Astrocyte (in vitro differentiated cells and primary cell): ENCODE data around the gene APOA1. TPM values are rescaled to one million over a fixed set of nuclear protein-coding genes. Genes with fewer than 3 reads are reported as not detected.
A peak's percentile ranks its signal among the peaks of the same experiment; 100 is the strongest.

Experiments
- DNase-seq: peaks from one replicate; pipeline ENCODE4 v3.0.0-alpha.2; 2010; ENCODE audit warnings: low read depth
- FAIRE-seq: peaks from 2 replicates; lab custom pipeline; 2011; peaks lifted over from hg19 to GRCh38; lab: Jason Lieb, UNC
- H2AFZ ChIP-seq: 2 replicates; pipeline ENCODE4 v1.6.0; 2012; ENCODE audit warnings: low read depth, low read length, inconsistent platforms
- H3K27ac ChIP-seq: 2 replicates; pipeline ENCODE4 v1.5.1; 2011; ENCODE audit warnings: low read depth, low read length, inconsistent platforms
- H3K27me3 ChIP-seq: 2 replicates; pipeline ENCODE4 v1.6.0; 2011; ENCODE audit warnings: low read length, inconsistent platforms; ENCODE audit not compliant: insufficient read depth
- H3K36me3 ChIP-seq: 2 replicates; pipeline ENCODE4 v1.5.1; 2011; ENCODE audit warnings: low read length, inconsistent platforms; ENCODE audit not compliant: insufficient read depth
- H3K4me1 ChIP-seq: 2 replicates; pipeline ENCODE4 v1.5.1; 2011; ENCODE audit warnings: low read length, inconsistent platforms; ENCODE audit not compliant: insufficient read depth
- H3K4me2 ChIP-seq: 2 replicates; pipeline ENCODE4 v1.6.0; 2012; ENCODE audit warnings: low read length, inconsistent platforms
- H3K4me3 ChIP-seq: 2 replicates; pipeline ENCODE4 v1.5.1; 2011; ENCODE audit warnings: low read depth, mild to moderate bottlenecking, low read length, inconsistent platforms; ENCODE audit not compliant: insufficient read depth
- H3K79me2 ChIP-seq: 2 replicates; pipeline ENCODE4 v1.6.0; 2012; ENCODE audit warnings: mild to moderate bottlenecking, low read length, inconsistent platforms; ENCODE audit not compliant: insufficient read depth
- H3K9ac ChIP-seq: 2 replicates; pipeline ENCODE4 v1.6.0; 2012; ENCODE audit warnings: mild to moderate bottlenecking, low read length, inconsistent platforms
- H3K9me3 ChIP-seq: 2 replicates; pipeline ENCODE4 v1.5.1; 2012; ENCODE audit warnings: low read depth, mild to moderate bottlenecking, low read length, inconsistent platforms; ENCODE audit not compliant: insufficient read depth
- H4K20me1 ChIP-seq: 2 replicates; pipeline ENCODE4 v1.6.0; 2012; ENCODE audit warnings: low read length, inconsistent platforms; ENCODE audit not compliant: insufficient read depth
- H3K27ac Mint-ChIP-seq: one replicate; pipeline ENCODE4 v1.8.0; 2021; ENCODE audit warnings: mild to moderate bottlenecking, mixed read lengths; ENCODE audit not compliant: unreplicated experiment
- H3K27me3 Mint-ChIP-seq: one replicate; pipeline ENCODE4 v1.8.0; 2021; ENCODE audit warnings: low read depth, mixed read lengths; ENCODE audit not compliant: unreplicated experiment
- H3K36me3 Mint-ChIP-seq: one replicate; pipeline ENCODE4 v1.8.0; 2021; ENCODE audit warnings: low read depth, mixed read lengths; ENCODE audit not compliant: unreplicated experiment
- H3K4me1 Mint-ChIP-seq: one replicate; pipeline ENCODE4 v1.8.0; 2021; ENCODE audit warnings: low read depth, mixed read lengths; ENCODE audit not compliant: unreplicated experiment
- H3K4me3 Mint-ChIP-seq: one replicate; pipeline ENCODE4 v1.8.0; 2021; ENCODE audit warnings: mild to moderate bottlenecking, moderate library complexity, mixed read lengths; ENCODE audit not compliant: unreplicated experiment
- H3K9me3 Mint-ChIP-seq: one replicate; pipeline ENCODE4 v1.8.0; 2021; ENCODE audit warnings: mild to moderate bottlenecking, mixed read lengths; ENCODE audit not compliant: unreplicated experiment
- EZH2 ChIP-seq: IDR thresholded peaks from 2 replicates; pipeline ENCODE4 v1.6.1; 2012; ENCODE audit warnings: mild to moderate bottlenecking, low read length, inconsistent platforms; ENCODE audit not compliant: insufficient read depth
- total RNA-seq: library from RNA; stranded (reverse); gene quantifications from 2 replicates; pipeline ENCODE4 v1.2.1, GENCODE V29; 2021
- TF ChIP-seq, protein P1 (sequence below): IDR thresholded peaks from 2 replicates; pipeline ENCODE4 v1.5.1; 2011; ENCODE audit warnings: low read depth, mild to moderate bottlenecking, inconsistent platforms, low read length, moderate library complexity; ENCODE audit not compliant: insufficient read depth

Gene APOA1
- total RNA-seq, 1 donor from 2014 or later: 6.0 TPM

DNA sequence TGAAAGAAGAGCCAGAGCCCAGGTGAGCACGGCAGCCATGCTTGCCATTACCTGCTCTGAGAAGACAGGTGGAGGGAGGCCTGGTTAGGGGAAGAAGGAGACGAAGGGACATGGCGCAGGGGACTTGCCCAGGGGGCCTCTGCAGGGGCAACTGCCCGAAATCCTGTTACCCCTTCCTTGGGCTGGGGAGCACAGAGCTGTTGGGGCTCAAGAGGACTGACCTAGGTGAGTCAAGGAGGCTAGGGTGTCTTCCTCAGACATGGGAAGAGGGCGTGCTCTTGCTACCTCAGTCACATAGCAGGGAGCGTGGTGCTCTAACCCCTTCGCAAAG, 45.6 kb downstream of the APOA1 start, which contains the start of gene APOA5:
TSS of gene APOA5 (minus strand) at position 67 of the 331 bp plus-strand sequence. CDS start at position 48, 19 bp downstream.
- Mint-ChIP-seq H3K4me1 (peaks cover 17% of the 10 kb centered on the region), H3K9me3 (no peaks in the 10 kb centered on the region), H3K27ac (no peak within 1 kb of the TSS), H3K4me3 (no peak within 1 kb of the TSS), H3K36me3 (peaks cover 4% of the 10 kb centered on the region), H3K27me3 (peaks cover 13% of the 10 kb centered on the region)
- peaks cover 27% of the 10 kb centered on the region for H3K4me1 ChIP-seq
- no peak within 1 kb of the TSS for H3K4me3 ChIP-seq
- no peak for FAIRE-seq
- no peak within 1 kb of the TSS for H3K27ac ChIP-seq
- H3K9me3 ChIP-seq: no peaks in the 10 kb centered on the region
- no peak for TF ChIP-seq EZH2
- TF ChIP-seq, protein P1, sequence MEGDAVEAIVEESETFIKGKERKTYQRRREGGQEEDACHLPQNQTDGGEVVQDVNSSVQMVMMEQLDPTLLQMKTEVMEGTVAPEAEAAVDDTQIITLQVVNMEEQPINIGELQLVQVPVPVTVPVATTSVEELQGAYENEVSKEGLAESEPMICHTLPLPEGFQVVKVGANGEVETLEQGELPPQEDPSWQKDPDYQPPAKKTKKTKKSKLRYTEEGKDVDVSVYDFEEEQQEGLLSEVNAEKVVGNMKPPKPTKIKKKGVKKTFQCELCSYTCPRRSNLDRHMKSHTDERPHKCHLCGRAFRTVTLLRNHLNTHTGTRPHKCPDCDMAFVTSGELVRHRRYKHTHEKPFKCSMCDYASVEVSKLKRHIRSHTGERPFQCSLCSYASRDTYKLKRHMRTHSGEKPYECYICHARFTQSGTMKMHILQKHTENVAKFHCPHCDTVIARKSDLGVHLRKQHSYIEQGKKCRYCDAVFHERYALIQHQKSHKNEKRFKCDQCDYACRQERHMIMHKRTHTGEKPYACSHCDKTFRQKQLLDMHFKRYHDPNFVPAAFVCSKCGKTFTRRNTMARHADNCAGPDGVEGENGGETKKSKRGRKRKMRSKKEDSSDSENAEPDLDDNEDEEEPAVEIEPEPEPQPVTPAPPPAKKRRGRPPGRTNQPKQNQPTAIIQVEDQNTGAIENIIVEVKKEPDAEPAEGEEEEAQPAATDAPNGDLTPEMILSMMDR: no peak
- peaks cover 3% of the 10 kb centered on the region for H4K20me1 ChIP-seq
- no peak within 1 kb of the TSS for H3K9ac ChIP-seq
- no peak for DNase-seq
- peak within 1 kb of the TSS; percentile 54 for H2AFZ ChIP-seq
- H3K4me2 ChIP-seq: peak within 1 kb of the TSS; percentile 45
- H3K36me3 ChIP-seq: peaks cover under 1% of the 10 kb centered on the region
- H3K27me3 ChIP-seq: no peaks in the 10 kb centered on the region
- H3K79me2 ChIP-seq: peaks cover 9% of the 10 kb centered on the region

DNA sequence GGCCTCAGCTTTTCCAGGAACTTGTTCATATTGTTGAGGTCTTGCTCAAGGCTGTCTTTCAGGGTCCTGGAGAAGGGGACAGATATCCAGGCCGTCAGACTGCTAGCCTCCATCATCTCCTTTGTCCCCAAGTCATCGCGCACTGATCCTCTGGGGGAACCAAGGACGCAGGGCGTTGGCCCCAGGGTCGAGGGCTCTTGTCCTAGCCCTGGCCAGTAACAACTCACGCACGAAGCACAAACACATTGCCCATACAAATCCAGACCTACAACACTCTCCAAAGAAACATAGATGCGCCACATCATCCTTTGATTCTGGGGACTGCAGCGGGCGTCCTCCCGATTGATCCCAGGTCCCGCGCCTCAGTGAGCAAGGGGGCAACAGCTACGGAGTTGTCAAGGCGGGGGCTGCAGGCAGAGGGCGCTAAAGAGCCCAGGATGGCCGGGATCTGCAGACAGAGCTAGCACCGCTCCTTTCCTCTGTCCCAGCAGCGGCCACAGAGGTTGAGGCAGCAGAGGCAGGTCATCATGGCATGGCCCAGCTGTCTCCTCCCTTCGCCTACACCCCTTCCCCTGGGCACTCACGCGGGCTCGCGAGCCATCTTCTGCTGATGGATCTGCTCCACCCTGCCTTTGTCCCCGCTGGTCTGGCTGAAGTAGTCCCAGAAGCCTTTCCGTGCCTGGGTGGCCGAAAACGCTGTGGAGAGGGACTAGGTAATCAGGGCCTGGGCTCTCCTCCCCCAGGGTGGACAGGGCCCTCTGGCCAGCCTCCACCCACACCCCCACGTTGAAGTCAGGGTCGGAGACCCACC, 46.2 kb downstream of the APOA1 start:
- DNase-seq (no peak), FAIRE-seq (no peak)
- no peak overlapping the region for H3K27ac ChIP-seq
- H3K9me3 ChIP-seq: no peaks in the 10 kb centered on the region
- Mint-ChIP-seq H3K27ac (no peak overlapping the region), H3K4me3 (no peak overlapping the region), H3K36me3 (peaks cover 4% of the 10 kb centered on the region), H3K4me1 (peaks cover 21% of the 10 kb centered on the region), H3K9me3 (no peaks in the 10 kb centered on the region), H3K27me3 (peaks cover 13% of the 10 kb centered on the region)
- H2AFZ ChIP-seq: peak overlapping the region; percentile 54
- H3K4me2 ChIP-seq: peak overlapping the region; percentile 45
- H3K27me3 ChIP-seq: no peaks in the 10 kb centered on the region
- H3K36me3 ChIP-seq: peaks cover 6% of the 10 kb centered on the region
- no peak overlapping the region for H3K4me3 ChIP-seq
- H3K9ac ChIP-seq: no peak overlapping the region
- peaks cover 15% of the 10 kb centered on the region for H3K79me2 ChIP-seq
- peaks cover 28% of the 10 kb centered on the region for H3K4me1 ChIP-seq
- no peak for TF ChIP-seq EZH2
- TF ChIP-seq, protein P1: peak; percentile 66
- H4K20me1 ChIP-seq: peaks cover 9% of the 10 kb centered on the region
